ENCODE measurements around the gene LRRC15. TPM values are rescaled to one million over a fixed set of nuclear protein-coding genes. Genes with fewer than 3 reads are reported as not detected.

LRRC15 gene
- total RNA-seq, 2 donors from 2014 or later = 1.1 TPM; not detected in 1

- no peak overlapping the region for H3K27ac ChIP-seq
- no peak overlapping the region for H3K4me3 ChIP-seq
- no peaks in the 10 kb centered on the region for H3K9me3 ChIP-seq
- intact Hi-C loops (cut with DNase I) = loop anchor here (10.0 kb wide), 1 partner anchor 265 kb away; no protein-coding TSS in a partner anchor
- H3K36me3 ChIP-seq = no peaks in the 10 kb centered on the region
- 76% methylated on average over 10 of the region's 10 CpGs for WGBS
- TF ChIP-seq POLR2AphosphoS5 (IDR thresholded peaks at IDR 0.05) (no peak), CTCF (IDR thresholded peaks at IDR 0.05) (no peak), POLR2A (IDR thresholded peaks at IDR 0.05) (no peak)
- no peak for DNase-seq (ENCODE audit: low spot score)
- no peaks in the 10 kb centered on the region for H3K27me3 ChIP-seq (replicated peaks; ENCODE audit: insufficient read depth)
- H3K4me1 ChIP-seq (replicated peaks) = peaks cover 5% of the 10 kb centered on the region
Measured at GRCh38 chr3:194330160-194330559, 39.4 kb downstream of the LRRC15 start.

GRCh38 chr3:194329583-194329965 lies 40.0 kb downstream of the LRRC15 start:
- Histone ChIP-seq H3K36me3 (no peaks in the 10 kb centered on the region), H3K9me3 (no peaks in the 10 kb centered on the region), H3K4me3 (no peak overlapping the region), H3K27ac (no peak overlapping the region), H3K27me3 (replicated peaks; ENCODE audit: insufficient read depth) (no peaks in the 10 kb centered on the region), H3K4me1 (replicated peaks) (peaks cover 5% of the 10 kb centered on the region)
- no peak for TF ChIP-seq CTCF (IDR thresholded peaks at IDR 0.05)
- intact Hi-C loops (cut with DNase I) = no loop called here
- 73% methylated on average over 7 of the region's 7 CpGs for WGBS
- DNase-seq (ENCODE audit: low spot score) = no peak

- intact Hi-C loops (cut with DNase I) = no loop called here
- peaks cover 5% of the 10 kb centered on the region for H3K4me1 ChIP-seq (replicated peaks)
Measured at GRCh38 chr3:194328942-194329582, 40.5 kb downstream of the LRRC15 start.

GRCh38 chr3:194328053-194328657 lies 41.4 kb downstream of the LRRC15 start:
- WGBS = 66% methylated on average over 27 of the region's 27 CpGs
- intact Hi-C loops (cut with DNase I) = no loop called here
- Histone ChIP-seq H3K4me1 (replicated peaks) (peaks cover 5% of the 10 kb centered on the region), H3K9me3 (no peaks in the 10 kb centered on the region), H3K4me3 (no peak overlapping the region), H3K27me3 (replicated peaks; ENCODE audit: insufficient read depth) (no peaks in the 10 kb centered on the region), H3K36me3 (no peaks in the 10 kb centered on the region), H3K27ac (no peak overlapping the region)
- DNase-seq (ENCODE audit: low spot score) = no peak
- TF ChIP-seq POLR2AphosphoS5 (IDR thresholded peaks at IDR 0.05) (no peak), CTCF (IDR thresholded peaks at IDR 0.05) (no peak), POLR2A (IDR thresholded peaks at IDR 0.05) (no peak)

More at GRCh38 chr3:194328942-194329582, 40.5 kb downstream of the LRRC15 start:
- TF ChIP-seq POLR2AphosphoS5 (IDR thresholded peaks at IDR 0.05) = no peak
- TF ChIP-seq POLR2A (IDR thresholded peaks at IDR 0.05) = no peak
- TF ChIP-seq CTCF (IDR thresholded peaks at IDR 0.05) = no peak
- no peak for DNase-seq (ENCODE audit: low spot score)
- Histone ChIP-seq H3K27me3 (replicated peaks; ENCODE audit: insufficient read depth) (no peaks in the 10 kb centered on the region), H3K4me3 (no peak overlapping the region), H3K27ac (no peak overlapping the region), H3K36me3 (no peaks in the 10 kb centered on the region), H3K9me3 (no peaks in the 10 kb centered on the region)
- WGBS = 54% methylated on average over 14 of the region's 14 CpGs
